CMK (cell line): ENCODE results near the gene HHLA2.
"Not testable (repeated sequence)": the region's sequence is repeated elsewhere in the genome, so short reads cannot be mapped to it uniquely, and the experiment has no call there.

Experiments used
- DNase-seq: peaks from one replicate; pipeline ENCODE4 v3.0.0-alpha.2; 2010; ENCODE audit warnings: low read depth

Gene HHLA2

GRCh38 chr3:108342837-108343486, 46.6 kb downstream of the HHLA2 start:
- DNase-seq = no peak

- DNase-seq = no peak
These were observed 47.1 kb downstream of the HHLA2 start for GRCh38 chr3:108343491-108343890.

DNA sequence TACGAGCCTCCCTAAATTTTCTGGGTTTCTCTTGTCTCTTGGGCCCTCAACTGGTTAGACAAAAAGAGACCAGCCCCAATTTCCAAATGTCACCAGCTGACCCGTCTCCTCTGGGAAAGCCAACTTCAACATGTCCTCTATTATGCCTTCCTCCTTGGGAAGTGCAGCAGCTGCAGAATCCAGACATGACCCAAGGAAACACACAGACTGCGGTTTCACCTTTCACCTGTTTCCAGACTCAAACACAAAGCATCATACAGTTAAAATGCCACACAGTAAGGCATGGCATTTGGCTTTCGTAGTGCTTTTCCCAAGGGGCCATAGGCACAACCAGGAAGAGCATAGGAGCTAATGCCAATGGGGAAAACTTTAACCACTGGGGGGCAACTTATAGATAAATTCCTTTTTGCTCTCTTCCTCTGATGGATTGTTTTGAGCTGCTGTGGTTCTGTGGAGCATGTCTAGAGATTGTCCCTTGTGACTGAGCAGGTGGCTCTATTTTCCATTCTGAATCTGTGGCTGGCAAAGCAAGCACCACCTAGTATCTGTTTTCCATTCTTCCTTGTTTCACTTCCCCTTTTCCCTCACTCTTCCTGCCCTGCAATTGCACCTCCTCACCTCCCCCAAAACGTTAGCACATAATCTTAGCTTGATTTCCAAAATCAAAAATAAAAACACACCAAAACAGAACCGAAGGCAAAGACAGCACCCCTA, 49.3 kb downstream of the HHLA2 start:
- no peak for DNase-seq

DNA sequence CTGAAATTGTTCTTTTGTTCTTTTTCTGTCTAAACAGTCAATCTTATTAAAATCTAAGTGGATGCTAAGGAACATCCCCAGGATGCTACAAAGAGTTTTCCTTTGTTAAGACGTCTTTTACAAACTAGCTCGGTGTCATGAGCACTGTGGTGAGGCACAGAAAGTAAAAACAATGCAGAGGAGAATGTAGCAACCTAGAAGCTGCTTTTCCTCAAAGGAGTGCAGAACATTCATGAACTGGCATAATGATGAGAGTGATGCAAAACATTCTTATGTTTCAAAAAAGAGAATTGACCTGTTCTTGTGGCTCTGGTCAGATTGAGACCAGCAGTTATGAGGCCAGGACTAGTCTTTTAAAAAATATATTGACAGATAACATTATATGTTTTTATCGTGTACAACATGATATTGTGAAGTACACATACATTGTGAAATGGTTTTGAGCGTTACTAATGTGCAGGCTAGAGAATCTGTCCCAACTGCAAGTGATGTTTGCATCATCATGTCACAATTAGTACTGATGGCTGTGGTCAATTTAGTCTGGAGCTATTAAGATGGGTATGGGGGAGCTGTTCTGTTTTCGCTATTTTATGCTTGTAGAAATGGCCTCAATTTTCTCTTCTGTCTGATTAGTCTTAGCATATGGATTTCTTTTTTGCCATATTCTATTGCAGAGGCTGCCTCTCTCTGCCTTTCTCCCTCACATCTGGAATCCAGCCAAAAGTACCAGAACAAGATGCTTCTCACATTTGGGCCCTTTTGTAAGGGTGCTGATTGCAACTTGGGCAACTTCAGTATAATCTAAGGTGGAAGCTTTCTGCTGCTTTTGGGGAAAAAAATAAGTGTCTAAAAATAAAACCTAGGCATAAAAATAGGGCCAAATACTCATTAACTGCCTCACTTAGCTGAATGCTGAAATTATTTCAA, 50.2 kb downstream of the HHLA2 start:
- no peak for DNase-seq

DNA sequence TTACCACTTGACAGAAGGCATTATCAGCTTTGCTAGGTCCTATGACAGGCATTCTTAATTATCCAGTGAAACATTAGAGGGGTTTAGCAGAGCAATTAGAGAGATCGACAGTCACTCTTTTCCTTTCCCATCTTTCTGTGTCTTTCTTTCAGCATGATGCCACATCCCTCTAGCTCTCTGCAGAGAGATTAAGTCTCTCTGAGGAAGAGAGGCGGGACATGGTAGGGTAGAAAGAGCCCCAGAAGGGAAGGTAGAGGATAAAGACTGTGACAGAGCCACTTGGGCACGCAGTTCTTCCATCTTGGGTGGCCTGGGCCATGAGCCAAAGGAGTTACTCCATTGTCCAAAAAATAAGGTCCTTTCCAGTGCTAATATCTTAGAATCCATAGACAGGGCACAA, 55.8 kb downstream of the HHLA2 start:
- no peak for DNase-seq

GRCh38 chr3:108354562-108354961, 58.2 kb downstream of the HHLA2 start:
- no peak for DNase-seq

GRCh38 chr3:108357042-108357441, 60.7 kb downstream of the HHLA2 start:
- no peak for DNase-seq

- DNase-seq = no peak
These were observed 62.7 kb downstream of the HHLA2 start for GRCh38 chr3:108359011-108359410.

- DNase-seq = no peak
These were observed 79.7 kb downstream of the HHLA2 start for GRCh38 chr3:108376026-108376425.

GRCh38 chr3:108377384-108377783, 81.0 kb downstream of the HHLA2 start:
- DNase-seq = no peak

DNA sequence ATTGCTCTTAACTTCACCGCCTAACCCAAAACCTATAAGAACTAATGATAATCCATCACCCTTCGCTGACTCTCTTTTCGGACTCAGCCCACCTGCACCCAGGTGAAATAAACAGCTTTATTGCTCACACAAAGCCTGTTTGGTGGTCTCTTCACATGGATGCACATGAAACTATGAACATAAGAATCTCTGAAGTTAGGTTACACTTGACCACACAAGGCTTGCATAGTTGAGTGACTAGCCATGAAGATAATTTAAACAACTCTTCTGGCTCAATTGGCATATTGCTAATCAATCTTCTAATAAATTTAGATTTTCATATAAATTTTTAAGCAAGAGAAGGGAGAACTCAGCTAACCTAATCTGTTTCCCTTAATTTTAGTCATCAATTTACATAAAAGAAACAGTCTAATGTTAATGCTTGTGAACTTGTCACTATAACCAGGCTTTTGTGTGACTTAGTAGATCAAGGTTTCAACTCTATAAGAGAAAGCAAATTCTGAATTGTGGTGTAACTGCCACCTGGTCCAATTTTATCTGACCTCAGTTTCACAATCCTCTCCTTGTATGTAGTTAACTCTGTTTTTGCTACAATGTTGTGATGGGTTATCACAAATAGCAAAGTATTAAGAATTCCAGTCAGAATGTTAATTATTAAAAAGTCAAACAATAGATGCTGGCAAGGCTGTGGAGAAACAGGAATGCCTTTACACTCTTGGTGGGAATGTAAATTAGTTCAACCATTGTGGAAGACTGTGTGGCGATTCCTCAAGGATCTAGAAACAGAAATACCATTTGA, 82.0 kb downstream of the HHLA2 start:
- DNase-seq = no peak

DNA sequence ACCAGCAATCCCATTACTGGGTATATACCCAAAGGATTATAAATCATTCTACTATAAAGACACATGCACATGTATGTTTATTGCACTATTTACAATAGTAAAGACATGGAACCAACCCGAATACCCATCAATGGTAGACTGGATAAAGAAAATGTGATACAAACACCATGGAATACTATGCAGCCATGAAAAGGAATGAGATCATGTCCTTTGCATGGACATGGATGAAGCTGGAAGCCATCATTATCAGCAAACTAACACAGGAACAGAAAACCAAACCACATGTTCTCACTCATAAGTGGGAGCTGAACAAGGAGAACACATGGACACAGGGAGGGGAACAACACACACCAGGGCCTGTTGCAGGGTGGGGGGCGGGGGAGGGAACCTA, 82.6 kb downstream of the HHLA2 start:
- not testable (repeated sequence) for DNase-seq

GRCh38 chr3:108380128-108380795, 83.9 kb downstream of the HHLA2 start:
- DNase-seq = no peak

- DNase-seq = no peak
These were observed 85.3 kb downstream of the HHLA2 start for GRCh38 chr3:108381529-108382140.

- DNase-seq = no peak
These were observed 87.0 kb downstream of the HHLA2 start for GRCh38 chr3:108383306-108383705.

GRCh38 chr3:108387063-108387462, 90.7 kb downstream of the HHLA2 start:
- no peak for DNase-seq

- DNase-seq = no peak
These were observed 92.1 kb downstream of the HHLA2 start for GRCh38 chr3:108388136-108389132.

DNA sequence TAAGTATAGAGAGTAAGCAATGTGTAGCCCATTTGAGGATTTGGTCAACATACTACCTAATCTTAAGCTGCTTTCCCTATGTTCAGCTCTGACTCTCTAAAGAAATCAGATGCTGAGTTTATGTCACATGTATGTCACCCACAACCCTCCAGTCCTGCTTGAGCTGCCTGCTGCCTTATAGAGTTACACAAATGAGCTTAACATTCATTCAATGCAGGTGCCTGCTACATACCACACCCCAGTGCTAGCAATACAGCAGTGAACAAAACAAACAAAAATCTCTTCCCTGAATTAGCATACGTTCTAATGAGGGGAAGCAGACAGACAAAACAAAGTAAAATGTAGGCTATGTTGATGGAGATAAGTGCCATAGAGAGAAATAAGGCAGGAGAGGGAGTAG, 93.0 kb downstream of the HHLA2 start:
- no peak for DNase-seq

DNA sequence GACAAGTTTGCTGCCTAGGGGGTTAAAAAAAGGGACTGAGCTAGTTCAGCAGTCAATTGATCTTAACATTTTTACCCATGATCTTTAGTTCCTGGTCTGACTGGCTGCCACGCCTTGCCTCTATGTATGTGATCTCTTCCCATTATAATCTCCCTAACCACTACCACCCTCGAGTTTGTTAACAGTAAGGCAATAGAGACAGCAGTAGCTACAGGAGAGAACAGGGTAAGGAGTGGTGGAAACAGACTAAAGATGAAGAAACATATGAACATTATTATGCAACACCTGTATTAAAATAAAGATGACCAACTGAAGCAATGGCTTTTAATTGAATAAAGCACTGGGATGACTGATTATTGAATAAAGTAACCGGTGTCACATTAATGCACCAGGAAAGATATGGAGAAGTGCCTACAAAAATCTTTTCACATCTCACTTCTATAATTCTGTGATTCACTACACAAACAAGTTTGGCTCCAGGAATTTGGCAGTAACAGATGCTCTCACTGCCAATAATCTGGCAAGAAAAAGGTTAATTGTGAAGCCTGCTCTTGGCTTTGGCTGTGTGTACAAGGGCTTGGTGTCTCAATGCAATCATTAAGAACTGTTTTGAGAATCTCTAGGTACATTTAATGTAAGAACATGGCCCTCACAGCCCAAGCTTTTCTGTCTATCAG, 95.7 kb downstream of the HHLA2 start:
- DNase-seq = no peak
